Left forelimb (tissue), 1 donor: ENCODE results near the gene DNM2.
"Not testable (repeated sequence)": the region's sequence is repeated elsewhere in the genome, so short reads cannot be mapped to it uniquely, and the experiment has no call there.

Experiments
- DNase-seq: peaks from one replicate; pipeline ENCODE4 v3.0.0-alpha.2; 2018; ENCODE audit warnings: low spot score

The DNM2 gene

GRCh38 chr19:10817291-10818038 is 99.6 kb downstream of the DNM2 start:
- peak; percentile 86 for DNase-seq

GRCh38 chr19:10818301-10819123 is 100.6 kb downstream of the DNM2 start:
- DNase-seq, result no peak

DNA sequence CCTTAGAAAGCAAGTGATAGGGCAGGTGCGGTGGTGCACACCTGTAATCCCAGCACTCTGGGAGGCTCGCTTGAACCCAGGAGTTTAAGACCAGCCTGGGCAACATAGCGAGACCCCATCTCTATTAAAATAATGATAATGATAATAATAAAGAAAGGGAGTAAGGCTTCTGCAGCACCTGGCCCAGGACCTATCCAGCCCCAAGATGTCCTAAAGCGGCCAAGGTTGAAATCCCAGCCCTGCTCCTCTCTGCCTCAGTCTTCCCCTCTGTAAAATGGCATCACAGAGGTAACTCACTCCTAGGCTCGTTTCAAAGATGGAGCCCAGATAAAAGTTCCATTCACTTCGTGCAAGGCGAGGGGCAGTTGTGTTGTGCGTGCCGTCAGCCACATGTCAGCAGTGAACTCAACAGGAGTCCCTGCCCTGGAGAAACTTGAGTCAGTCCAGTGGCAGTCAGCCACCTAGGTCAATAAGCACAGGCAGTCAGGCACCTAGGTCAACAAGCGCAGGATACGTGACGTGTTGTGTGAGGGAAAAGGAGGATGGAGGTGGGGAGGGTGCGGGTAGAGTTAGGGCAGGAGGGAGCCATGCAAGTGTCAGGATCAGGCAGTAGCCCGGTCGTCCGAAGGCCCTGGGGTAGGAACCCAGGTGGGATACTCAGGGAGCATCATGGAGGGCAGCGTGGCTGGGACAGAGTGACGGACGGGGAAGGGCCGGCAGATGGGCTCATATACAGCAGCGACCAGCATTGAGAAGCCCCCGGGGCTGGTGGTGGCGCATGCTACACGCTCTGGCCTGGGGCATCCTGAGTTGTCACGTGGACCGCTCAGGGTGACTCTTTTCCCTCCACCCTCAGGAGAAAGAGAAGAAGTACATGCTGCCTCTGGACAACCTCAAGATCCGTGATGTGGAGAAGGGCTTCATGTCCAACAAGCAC is 101.5 kb downstream of the DNM2 start:
- no peak for DNase-seq

- no peak for DNase-seq
Measured at GRCh38 chr19:10820173-10820572, 102.3 kb downstream of the DNM2 start.

GRCh38 chr19:10823690-10824089 is 105.8 kb downstream of the DNM2 start:
- DNase-seq, result no peak

GRCh38 chr19:10826231-10826630 is 108.4 kb downstream of the DNM2 start:
- no peak for DNase-seq

DNA sequence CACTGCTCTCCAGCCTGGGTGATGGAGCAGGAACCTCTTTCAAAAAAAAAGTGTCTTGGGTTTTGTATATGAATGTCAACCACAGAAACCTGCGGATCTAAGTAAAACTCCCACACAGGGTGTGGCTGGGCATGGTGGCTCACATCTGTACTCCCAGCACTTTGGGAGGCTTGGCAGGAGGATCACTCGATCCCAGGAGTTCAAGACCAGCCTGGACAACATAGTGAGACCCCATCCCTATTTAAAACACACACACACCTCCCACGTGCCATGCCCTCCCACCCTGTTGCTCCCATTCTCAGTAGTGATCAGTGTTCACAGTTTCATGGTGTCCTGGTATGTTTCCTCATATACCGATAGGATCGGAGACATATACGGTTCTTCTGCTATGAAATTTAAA is 109.0 kb downstream of the DNM2 start:
- DNase-seq, result no peak

- no peak for DNase-seq
Measured at GRCh38 chr19:10828981-10829821, 111.3 kb downstream of the DNM2 start.

DNA sequence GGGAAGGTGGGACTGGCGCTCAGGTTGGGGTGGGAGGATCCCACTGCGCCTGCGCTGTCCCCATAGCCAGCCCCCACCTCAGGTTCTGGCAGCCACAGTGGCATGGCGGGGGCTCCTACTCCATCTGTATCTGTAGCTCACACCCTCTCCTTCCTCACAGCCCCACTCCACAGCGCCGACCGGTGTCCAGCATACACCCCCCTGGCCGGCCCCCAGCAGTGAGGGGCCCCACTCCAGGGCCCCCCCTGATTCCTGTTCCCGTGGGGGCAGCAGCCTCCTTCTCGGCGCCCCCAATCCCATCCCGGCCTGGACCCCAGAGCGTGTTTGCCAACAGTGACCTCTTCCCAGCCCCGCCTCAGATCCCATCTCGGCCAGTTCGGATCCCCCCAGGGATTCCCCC is 112.1 kb downstream of the DNM2 start:
- no peak for DNase-seq

GRCh38 chr19:10830370-10830769 is 112.5 kb downstream of the DNM2 start:
- no peak for DNase-seq

GRCh38 chr19:10830931-10831779 is 113.3 kb downstream of the DNM2 start:
- no peak for DNase-seq

- no peak for DNase-seq
Measured at GRCh38 chr19:10831987-10832938, 114.4 kb downstream of the DNM2 start.

DNA sequence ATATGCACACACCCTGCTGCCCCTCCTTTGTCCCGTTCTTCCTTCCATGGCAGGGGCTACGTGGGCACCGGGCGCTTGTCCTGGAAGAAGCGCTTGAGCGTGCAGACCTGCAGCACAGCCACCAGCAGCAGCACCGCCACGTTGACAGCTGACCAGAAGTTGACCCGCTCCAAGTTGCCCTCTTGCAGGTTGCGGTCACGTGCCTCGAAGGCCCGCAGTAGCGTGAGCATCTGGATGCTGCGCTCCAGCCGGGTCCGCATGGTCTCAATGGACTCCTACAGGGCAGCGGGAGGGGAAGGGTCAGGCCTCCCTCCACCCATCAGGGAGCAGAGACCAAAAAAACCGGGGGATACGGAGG is 115.0 kb downstream of the DNM2 start:
- DNase-seq, result no peak

GRCh38 chr19:10835089-10835753 is 117.3 kb downstream of the DNM2 start:
- no peak for DNase-seq

- peak; percentile 98 for DNase-seq
Measured at GRCh38 chr19:10835754-10836478, 118.0 kb downstream of the DNM2 start, which contains the start of gene TMED1. Gene TMED1, minus strand, starts transcription at chr19:10836212. Its CDS starts 21 bp downstream, at chr19:10836191.

- DNase-seq, result peak; percentile 91
Measured at GRCh38 chr19:10836479-10837330, 118.8 kb downstream of the DNM2 start.

- not testable (repeated sequence) for DNase-seq
Measured at GRCh38 chr19:10837649-10838048, 119.8 kb downstream of the DNM2 start.
